Measurements from ENCODE around the gene OXCT2.

The OXCT2 gene

DNA sequence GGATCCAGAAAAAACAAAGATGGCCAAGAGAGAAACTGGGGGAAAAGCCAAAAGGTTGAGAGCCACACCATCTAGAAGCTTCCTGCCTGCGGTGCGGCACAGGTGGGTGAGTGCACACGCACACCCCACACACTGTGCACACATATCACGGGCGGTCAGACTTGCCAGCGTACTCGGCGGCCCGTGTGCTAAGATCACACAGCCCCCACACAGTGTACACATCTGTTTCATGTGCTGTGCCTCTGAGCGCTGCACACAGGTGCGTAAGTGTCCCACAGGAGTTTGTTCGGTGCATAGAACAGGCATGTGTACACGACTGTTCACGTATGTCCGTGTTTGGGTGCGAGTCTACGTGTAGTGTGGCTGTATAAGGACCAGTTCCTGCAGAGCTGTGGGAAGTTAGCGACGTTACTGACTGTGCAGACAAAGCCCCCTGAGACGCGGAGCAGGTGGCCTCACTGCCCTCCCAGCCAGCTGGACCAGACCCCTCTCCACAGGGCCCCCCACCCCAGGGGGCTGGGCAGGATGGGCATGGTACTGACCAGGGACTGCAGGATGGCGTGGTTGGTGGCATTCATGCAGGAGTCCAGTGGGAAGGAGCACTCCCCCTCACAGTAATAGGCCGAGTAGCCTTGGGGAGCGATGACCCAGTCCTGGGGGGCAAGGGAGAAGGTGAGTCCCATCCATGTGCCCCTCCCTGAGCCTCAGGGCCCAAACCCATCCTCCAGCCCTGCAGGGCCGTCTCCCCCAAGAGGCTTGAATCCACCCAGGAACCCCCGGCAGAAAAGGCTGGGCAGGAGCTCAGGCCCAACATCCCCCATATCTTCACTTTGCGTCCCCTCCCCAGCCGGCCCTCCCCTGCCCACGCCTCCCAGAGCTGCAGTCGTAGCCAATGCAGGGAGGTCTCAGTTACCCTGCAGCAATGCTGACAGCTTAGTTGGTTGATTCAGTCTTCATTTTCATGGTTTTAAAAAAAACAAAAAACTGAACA is 8.3 kb downstream of the OXCT2 start:
- no peak for DNase-seq (ENCODE audit: low read depth in 2 of 2)

DNA sequence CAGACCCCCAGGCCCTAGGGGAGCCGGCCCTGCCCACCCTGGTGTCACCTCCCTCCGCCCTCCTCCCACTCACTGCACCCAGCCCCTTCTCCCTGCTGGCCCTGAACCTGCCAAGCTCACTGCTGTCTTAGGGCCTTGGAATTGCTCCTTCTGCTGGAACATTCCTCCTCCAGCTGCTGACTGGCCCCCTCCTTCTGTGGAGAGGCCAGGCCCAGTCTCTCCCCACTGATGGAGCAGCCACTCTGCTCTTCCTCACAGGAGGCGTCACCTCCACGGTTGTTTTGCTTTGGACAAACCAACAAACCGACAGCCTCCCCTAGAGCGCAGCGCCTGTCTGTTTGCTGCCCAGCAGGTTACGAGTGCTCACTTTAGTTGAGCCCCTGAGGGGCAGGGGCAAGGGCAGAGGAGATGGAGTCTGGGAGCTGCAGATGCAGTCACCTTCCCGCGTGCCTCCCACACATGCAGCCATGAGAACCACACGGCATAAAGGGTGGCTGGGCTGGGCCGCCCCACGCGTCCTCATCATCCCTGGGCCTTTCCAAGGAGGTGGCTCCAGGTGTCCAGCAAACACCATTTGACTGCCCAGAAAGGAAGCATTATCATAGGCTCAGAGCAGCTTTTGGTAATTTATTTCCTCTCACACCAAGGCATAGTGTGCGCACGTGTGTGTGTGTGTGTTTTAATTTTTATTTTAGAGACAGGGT is 9.4 kb downstream of the OXCT2 start:
- no peak for DNase-seq (ENCODE audit: low read depth in 2 of 2)

DNA sequence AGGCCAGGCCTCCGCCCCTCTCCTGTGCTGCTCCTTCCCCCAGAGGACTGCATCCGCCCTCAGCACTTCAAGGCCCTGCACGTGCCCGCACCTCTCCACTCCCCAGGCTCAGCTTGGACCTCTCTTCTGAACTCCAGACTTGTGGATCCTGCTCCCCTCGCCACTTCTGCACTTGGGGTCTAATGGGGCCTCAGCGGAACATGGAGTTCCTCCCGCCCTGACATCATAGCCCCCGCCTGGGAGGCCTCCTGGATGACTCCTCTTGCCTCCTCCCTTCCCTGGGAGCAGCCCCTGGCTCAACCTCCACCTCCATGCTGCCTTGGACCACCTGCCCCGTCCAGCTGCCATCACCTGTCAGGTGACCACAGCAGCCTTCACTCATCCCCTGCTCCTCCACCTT is 10.1 kb downstream of the OXCT2 start:
- no peak for DNase-seq (ENCODE audit: low read depth in 2 of 2)

DNA sequence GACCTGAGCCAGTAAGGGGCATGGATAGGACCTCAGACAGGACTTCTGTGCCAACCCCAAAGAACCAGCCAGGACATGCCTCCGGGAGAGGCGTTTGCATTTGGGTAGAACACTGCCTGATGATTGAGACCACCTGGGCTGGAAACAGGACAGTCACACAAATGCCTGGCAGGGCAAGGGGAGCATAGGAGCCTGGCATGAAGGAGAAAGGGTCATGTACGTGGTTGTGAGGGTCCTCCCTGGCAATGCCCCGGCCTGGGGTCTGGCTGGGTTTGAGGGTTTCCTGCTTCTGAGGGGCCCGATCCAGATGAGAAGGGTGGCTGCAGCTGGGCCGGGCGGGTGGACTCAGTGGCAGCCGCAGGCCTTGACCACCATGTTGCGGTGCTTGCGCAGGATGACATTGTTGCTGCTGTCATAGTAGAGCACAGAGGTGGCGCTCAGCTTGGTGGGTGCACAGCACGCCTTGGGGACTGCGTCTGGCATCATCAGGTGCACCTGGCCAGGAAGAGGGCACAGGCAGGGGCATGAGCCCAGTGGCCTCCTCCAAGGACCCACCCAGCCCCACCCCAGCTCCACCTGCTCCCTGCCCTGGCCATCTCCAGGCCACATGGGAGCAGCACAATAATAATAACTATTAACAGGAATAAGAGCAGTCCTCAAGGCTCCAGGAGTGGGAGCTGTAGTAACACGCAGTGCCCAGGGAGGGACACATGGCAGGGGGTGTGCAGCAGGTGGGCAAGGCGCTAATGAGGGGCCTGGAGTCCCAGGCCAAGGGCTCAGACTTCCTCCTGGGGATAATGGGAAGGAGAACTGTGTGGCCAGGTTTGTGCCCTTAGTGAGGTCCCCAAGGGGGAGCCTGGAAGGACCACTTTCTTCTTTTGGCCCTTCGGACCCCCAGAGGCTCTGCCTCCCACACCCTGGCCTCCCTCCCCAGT is 10.8 kb downstream of the OXCT2 start:
- DNase-seq (ENCODE audit: low read depth in 2 of 2): no peak

DNA sequence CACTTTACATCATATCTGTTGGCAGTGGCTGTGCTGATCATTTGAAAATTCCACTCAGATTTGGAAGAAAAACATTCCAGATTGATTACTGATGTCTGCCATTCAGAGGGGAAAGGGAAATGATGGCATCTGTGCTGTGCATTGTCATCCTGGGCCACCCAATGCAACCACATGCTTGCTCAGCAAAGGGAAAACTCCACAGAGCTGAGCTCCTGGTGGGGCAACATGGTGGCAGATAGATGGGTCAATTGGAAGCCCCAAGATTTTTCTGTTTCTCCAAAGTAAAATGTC is 11.8 kb downstream of the OXCT2 start:
- DNase-seq (ENCODE audit: low read depth in 2 of 2): no peak

DNA sequence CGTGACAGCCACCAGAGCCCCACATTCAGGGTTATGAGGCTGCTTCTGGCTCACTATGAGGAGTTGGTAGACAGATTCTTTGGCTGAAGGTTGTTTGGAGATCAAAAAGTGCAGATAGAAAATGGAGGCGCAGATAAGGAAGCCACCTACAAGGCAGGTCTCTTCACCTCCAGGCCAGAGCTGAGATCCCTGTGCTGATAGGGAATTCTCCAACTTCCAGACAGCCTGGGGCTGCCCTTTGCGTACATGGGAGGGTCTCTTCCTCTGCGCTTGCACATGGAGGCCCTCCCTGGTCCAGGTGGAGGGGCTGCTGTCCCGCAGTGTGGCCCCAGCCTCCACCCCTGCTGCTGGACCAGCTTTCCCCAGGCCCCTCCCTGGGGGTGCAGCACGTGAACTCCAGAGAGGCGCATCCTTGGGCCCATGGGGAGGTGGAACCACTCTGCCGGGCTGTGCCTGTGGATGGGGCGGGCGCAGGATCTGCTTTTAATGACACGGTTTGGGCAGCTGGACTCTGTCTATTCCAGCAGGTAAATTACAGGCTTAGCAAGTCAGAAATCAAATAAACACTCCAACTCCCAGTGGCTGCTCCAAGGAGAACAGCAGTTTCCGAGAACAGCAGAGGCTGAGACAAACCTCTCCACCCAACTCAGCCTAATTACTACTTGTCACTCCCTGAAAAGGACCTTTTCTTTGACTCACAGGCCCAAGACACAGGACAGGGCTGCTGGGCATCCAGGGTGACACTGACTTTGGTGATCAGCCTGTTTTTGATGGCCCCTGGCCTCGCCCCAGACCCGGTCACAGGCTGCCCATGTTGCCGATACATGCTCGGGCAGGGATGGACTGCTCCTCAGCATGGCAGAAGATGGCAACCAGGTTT is 12.4 kb downstream of the OXCT2 start:
- no peak for DNase-seq (ENCODE audit: low read depth in 2 of 2)

DNA sequence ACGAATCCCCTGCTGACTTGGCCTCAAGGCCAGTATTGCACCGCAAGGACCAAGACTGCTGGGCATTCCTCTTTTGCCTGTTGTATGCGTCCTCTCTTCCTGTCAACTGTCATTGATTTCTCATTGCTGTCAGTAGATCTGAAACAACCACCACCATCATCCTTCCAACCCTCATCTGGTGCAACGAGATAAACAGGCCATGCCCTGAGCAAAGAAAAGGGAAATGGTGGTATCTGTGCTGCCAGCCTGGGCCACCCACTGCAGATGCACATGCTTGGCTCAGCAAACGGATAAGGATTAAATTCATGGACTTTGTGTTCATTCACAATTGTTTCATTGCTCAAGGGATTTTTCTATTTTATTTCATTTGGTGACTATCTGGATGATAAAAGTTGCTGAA is 13.6 kb downstream of the OXCT2 start:
- DNase-seq (ENCODE audit: low read depth in 2 of 2): no peak

DNA sequence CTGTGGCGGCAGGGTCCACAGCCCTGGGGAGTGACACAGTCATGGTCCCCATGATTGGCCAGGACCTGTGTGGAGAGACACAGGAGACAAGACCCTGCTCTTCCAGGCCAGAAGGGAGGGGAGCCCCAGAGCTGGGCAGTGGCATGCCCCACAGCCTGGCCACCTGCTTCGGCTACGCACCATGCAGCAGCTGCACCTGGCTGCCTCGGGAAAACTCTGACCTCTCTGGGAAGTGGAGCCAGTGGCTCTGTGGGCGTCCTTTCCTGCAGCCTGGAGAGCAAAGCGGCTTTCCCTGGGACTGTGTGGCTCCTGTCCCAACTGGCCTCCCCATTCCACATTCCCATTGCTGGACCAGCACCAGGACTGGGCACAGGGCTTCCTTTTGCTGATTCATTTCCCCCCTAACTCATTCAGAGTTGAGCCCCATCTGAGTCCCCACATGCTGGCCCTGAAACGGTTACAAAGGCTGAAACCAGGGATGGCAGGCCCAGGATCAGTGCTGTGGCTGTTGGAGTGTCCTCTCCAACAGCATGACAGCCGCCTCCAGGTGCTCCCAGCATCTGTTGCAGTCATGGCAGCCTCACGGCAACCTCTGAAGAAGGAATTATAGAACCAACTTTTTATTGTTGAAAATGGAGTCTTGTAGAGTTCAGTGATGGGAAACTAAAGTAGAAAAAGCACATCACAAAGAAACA is 15.0 kb downstream of the OXCT2 start:
- DNase-seq (ENCODE audit: low read depth in 2 of 2): no peak

DNA sequence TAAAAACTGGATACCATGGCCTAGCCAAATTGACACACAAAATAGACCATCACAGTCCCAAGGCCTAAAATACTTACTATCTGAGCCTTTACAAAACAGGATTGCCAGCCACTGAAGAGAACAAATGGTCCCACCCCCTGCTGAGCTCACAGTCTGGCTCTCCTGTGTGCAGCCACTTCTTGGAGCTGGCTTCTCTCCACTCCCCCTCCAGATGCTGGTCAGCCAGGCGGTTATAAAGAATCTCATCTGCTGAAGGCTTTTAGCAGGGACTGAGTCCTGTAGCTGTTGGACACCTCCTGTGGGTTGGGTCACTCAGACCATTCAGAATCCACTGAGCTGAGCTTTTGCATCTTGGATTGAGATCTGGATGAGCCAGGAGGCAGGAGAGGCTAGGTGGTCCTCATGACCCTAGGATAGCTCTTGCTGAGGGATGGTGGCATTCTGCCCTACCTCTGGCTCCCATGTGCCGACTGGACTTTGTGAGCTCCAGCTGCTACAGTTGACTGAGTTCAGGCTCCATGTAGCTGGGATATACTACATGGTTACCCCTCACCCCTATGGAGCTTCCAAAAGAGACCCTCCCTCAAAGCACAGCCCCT is 16.1 kb downstream of the OXCT2 start:
- no peak for DNase-seq (ENCODE audit: low read depth in 2 of 2)

DNA sequence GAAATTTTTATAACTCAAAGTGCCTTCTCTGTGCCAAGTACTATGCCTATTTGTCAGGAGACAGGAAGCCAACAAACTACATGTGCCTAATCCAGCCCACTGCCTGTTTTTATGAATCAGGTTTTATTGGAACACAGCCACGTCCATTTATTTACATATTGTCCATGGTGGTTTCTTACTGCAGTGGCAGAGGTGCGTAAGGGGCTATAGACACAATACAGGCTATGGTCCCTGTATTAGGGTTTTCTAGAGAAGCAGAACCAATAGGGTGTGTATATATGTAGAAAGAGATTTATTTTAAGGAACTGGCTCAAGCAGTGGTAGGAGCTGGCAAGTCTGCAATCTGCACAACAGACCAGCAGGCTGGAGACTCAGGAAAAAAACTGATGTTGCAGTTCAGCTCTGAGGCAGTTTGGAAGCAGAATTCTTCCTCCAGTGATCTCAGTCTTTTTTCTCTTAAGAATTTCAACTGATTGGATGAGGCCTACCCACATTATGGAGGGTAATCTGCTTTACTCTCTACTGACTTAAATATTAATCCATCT is 17.1 kb downstream of the OXCT2 start:
- no peak for DNase-seq (ENCODE audit: low read depth in 2 of 2)

DNA sequence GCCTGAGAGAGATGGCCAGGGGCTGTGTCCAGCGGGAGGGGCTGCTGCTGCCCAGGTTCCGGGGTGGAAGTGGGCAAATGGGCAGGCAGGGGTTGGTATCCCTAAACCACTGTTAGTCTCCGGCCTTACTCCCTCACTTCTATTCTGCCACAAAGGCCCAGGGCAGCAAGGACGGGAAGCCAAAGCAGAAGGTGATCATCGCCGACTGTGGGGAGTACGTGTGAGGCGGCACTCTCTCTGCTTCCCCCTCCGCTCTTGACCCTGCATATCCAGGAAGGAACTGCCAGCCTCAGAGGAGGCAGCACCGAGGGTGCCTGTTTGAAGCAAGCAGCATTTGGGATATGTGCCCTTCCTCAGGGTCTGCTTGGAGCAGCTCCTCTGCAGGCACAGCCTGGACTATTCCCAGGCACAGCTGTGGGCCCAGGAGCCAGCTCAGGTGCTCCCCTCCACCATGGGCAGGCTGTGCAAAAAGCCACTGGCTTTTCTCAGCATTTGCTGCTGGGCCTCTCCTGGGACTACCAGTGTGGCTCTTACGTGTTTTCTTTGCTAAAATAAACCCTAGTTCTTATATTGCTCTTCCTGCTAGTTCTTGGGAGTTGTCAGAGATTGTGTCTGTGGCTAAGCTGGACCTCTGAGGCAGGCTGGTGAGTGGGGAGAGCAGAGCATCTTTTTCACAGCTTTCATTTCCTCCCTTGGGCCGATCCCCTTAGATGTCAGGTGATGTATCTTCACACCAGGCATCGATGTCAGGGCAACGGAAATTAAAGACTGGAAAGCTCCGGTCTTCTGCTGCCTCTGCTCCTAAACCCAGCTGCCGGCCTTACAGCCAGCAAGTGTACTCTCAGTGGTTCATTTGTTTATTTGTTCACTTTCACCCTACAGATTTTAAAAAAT is 17.8 kb downstream of the OXCT2 start:
- DNase-seq (ENCODE audit: low read depth in 2 of 2): no peak

DNA sequence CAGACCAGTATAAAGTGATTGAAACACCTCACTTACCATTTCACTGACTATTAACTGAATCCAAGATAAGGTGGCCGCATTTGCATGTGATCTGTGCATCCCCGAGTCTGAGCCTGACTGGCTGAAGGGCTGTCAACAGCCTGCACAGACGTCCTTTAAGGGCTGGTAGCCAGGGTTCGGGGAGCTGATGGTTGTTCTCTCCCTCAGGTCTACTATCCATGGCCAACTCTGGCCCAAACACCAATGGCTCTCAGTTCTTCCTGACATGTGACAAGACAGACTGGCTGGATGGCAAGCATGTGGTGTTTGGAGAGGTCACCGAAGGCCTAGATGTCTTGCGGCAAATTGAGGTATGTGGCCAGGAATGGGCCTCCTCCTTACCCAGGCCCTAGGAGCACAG is 18.4 kb downstream of the OXCT2 start:
- no peak for DNase-seq (ENCODE audit: low read depth in 2 of 2)

DNA sequence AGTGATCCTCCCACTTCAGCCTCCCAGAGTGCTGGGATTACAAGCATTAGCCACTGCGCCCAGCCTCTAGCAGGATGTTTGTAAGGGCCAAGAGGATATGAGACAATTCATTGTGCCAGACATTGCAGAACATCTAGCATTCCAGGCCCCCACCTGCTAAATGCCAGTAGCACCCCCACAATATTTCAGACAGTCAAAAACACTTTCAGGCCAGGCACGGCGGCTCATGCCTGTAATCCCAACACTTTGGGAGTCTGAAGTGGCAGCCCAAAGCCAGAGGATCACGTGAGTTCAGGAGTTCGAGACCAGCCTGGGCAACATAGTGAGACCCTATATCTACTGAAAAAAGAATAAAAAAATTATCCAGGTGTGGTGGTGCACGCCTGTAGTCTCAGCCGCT is 19.6 kb downstream of the OXCT2 start:
- no peak for DNase-seq (ENCODE audit: low read depth in 2 of 2)

DNA sequence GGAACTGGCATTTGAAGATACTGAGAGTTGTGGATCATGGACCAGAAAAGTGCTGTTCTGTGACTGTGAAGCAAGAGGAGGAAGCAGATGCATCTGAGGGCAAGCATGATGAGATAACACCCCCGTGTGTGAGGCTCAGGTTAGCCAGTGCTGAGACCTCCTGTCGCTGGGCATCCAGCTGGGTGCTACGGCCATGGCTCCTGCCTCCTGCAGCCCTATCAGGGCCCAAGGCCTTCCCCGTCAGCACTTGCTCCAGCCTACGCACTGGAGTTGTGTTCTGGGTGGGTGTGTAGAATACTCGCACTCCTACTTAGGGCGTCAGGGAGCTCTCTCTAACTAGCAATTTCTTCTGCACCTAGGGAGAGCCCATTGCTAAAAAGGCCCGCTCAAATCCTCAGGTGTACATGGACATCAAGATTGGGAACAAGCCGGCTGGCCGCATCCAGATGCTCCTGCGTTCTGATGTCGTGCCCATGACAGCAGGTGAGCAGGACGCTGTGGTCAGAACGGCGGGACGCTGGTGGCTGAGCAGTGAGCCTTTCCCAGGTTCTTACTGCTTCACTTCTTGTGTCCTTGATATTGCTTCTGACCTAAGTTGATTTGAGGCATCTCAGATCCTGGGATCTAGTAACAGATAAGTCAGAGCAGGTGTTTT is 26.0 kb downstream of the OXCT2 start:
- no peak for DNase-seq (ENCODE audit: low read depth in 2 of 2)

DNA sequence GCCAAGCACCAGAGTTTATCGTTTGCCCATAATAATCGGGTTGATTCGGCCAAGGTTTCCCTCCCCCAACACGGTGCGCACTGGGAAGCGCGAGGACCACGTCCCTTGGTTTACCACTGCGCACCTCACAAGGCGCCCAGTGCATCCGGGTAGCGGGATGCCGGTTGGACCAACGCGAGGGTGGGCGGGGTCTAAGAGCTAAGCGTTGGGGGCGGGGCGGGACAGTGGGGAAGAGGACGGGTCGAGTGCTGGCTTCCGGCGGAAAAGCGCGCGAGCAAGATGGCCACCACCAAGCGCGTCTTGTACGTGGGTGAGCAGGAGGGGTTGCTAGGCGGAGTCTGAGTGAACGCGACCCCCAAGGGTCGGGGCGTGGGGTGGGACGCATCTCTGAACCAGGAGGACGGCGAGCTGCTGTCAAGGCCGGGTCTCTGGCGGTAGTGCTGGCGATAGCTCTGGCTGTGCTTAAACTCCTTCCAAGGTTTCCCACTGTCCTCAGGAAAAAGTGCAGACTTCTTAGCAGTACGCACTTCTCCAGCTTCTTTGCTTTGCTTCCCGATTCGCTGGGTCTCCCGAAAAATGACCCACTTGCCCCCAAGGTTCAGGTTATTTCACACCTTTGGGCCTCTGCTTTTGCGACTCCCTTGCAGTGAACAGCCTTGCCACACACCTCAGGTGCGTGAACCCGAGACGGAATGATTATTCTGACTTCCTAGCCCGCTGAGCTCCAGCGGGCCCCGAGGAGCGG is 32.4 kb downstream of the OXCT2 start, which contains the start of gene PPIE:
PPIE (plus strand) TSS at position 261 of the 745 bp plus-strand sequence; CDS start at position 280, 19 bp downstream.
- DNase-seq (ENCODE audit: low read depth in 2 of 2): peak; percentile 94 to 99

DNA sequence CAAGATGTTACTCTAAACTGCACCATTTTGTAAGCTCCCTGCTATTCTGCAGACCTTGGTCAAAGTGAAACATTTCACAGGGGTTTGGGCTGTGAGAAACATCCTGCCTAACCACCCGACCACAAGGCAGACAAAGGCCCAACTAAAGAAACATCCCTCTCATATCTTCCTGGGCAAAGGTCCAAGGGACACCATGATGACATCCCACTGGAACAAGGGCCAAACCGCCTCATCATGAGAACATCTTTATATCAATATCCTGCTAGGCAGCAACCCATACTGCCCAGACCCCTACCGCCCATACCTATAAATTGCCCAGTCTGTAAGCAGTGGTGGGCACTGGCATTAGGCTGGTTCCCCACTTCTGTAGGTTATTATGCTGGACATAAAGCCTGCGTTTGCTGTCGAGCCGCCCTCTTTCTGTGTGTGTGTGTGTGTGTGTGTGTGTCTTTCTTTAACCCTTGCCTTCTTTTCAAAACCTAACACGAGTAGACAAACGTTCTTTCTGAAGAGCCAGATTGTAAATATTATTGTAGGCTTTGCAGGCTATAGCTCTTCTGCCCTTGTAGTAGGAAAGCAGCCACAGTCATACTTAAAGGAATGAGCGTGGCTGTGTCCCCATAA is 33.5 kb downstream of the OXCT2 start:
- no peak for DNase-seq (ENCODE audit: low read depth in 2 of 2)

DNA sequence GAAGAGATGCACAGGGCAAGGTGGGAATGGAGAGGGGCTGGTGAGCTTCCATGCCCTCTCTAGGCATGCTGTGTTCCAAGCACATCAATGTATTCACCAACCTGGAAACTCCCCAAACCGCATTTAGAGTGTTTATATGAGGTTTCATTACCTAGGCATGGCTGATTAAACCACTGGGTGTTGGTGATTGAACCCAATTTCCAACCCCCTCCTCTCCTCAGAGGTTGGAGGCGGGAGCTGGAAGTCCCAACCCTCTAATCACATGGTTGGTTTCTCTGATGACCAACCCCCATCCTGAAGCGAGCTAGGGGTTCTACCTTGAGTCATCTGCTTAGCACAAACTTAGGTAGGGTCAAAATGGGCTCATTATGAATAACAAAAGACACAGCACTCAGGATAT is 35.4 kb downstream of the OXCT2 start:
- DNase-seq (ENCODE audit: low read depth in 2 of 2): no peak

All from stimulated activated CD4-positive, alpha-beta T cell treated with anti-CD3 and anti-CD28 coated beads, Interleukin-1b, Interleukin-23, amount 100 ng/mL, for 4 hours (primary cell).